K562 (cell line): ENCODE measurements around the gene RBM44. TPM values are rescaled to one million over a fixed set of nuclear protein-coding genes. Genes with fewer than 3 reads are reported as not detected.

ENCODE experiments used
- ATAC-seq: fragments of 200-7000 bp; cut with Tn5 transposase; 3 replicates; pipeline ENCODE4 v1.9.1; 2020; ENCODE audit warnings: moderate library complexity
- BruUV-seq: library from RNA; stranded (reverse); fragments of 400-500 nt; replicated peaks from 2 replicates; lab custom pipeline; 2021; lab: Mats Ljungman, UMichigan
- CTCF ChIA-PET: fragments of 300-600 bp; formaldehyde crosslinking; extraction: SDS; loops from one replicate; lab custom pipeline; 2021; ENCODE audit warnings: low intra/inter-chr PET ratio; lab: Yijun Ruan, JAX
- POLR2A ChIA-PET: fragments of 300-600, 350-650 bp; sonication (Branson Sonifier 250); formaldehyde crosslinking; extraction: SDS; loops from one replicate; lab custom pipeline; 2021; ENCODE audit warnings: antibody characterized with exemption, inconsistent platforms; lab: Yijun Ruan, JAX
- DNase-seq, 4 experiments: peaks; one replicate each; pipeline versions ENCODE4 v3.0.0 to v3.0.0-alpha.2; 2011 to 2018; ENCODE audit warnings: low spot score in 3 of 4, mixed read lengths in 3 of 4; ENCODE audit errors: extremely low read depth in 1 of 4
- FAIRE-seq: peaks from 2 replicates; lab custom pipeline; 2011; peaks lifted over from hg19 to GRCh38; lab: Jason Lieb, UNC
- H2AFZ ChIP-seq: 2 replicates; pipeline ENCODE4 v1.6.0; 2011; ENCODE audit warnings: low read depth, low read length, control low read depth, inconsistent platforms
- H3K27ac ChIP-seq: fragments of 200-600 bp; 3 replicates; pipeline ENCODE4 v1.8.0; 2011; ENCODE audit warnings: low read depth, mild to moderate bottlenecking, control low read depth, inconsistent platforms, low read length, moderate library complexity, mixed read lengths; ENCODE audit errors: extremely low read depth
- H3K27me3 ChIP-seq, 2 experiments: fragments of 300-600 bp in 1 of 2; 2 replicates in 1 of 2; 3 replicates in 1 of 2; pipeline versions ENCODE4 v1.6.0 to v1.8.0; 2011; ENCODE audit warnings: inconsistent platforms in 2 of 2, low read length in 2 of 2, mild to moderate bottlenecking in 1 of 2, mixed read lengths in 1 of 2, moderate library complexity in 1 of 2; ENCODE audit not compliant: control insufficient read depth in 2 of 2, insufficient read depth in 2 of 2
- H3K36me3 ChIP-seq: fragments of 300-600 bp; 3 replicates; pipeline ENCODE4 v1.8.0; 2011; ENCODE audit warnings: mild to moderate bottlenecking, low read length, inconsistent platforms; ENCODE audit not compliant: control insufficient read depth, insufficient read depth
- H3K4me1 ChIP-seq, 2 experiments: fragments of 200-600 bp in 1 of 2; replicated peaks in 1 of 2; 2 replicates in 1 of 2; 3 replicates in 1 of 2; pipeline versions ENCODE4 v1.5.1 to v1.8.0; 2011; ENCODE audit warnings: inconsistent platforms in 2 of 2, low read length in 2 of 2, mild to moderate bottlenecking in 1 of 2, mixed read lengths in 1 of 2, moderate library complexity in 1 of 2; ENCODE audit not compliant: control insufficient read depth in 2 of 2, insufficient read depth in 2 of 2
- H3K4me2 ChIP-seq: 2 replicates; pipeline ENCODE4 v1.6.1; 2011; ENCODE audit warnings: low read length, control low read depth, inconsistent platforms, mixed read lengths; ENCODE audit not compliant: insufficient read depth
- H3K4me3 ChIP-seq: fragments of 200-600 bp; sonication (generic), shearing (Covaris generic); 2 replicates; pipeline ENCODE4 v1.5.1; 2016; ENCODE audit warnings: control low read depth, inconsistent platforms
- H3K79me2 ChIP-seq: fragments of 200-600 bp; 3 replicates; pipeline ENCODE4 v1.8.0; 2011; ENCODE audit warnings: low read length, inconsistent platforms; ENCODE audit not compliant: control insufficient read depth, insufficient read depth
- H3K9ac ChIP-seq, 2 experiments: 2 replicates each; pipeline versions ENCODE4 v1.6.0 to v1.6.1; 2011; ENCODE audit warnings: low read depth in 2 of 2, low read length in 2 of 2, control low read depth in 1 of 2, inconsistent platforms in 1 of 2, mild to moderate bottlenecking in 1 of 2, mixed read lengths in 1 of 2; ENCODE audit not compliant: insufficient read depth in 1 of 2
- H3K9me1 ChIP-seq: one replicate; pipeline ENCODE4 v1.6.0; 2011; ENCODE audit warnings: inconsistent platforms, mild to moderate bottlenecking, low read length, moderate library complexity; ENCODE audit not compliant: control insufficient read depth, insufficient read depth
- H3K9me3 ChIP-seq: replicated peaks from 2 replicates; pipeline ENCODE4 v1.5.1; 2011; ENCODE audit warnings: low read depth, low read length, inconsistent platforms; ENCODE audit not compliant: control insufficient read depth, insufficient read depth
- H4K20me1 ChIP-seq: replicated peaks from 2 replicates; pipeline ENCODE4 v1.6.1; 2011; ENCODE audit warnings: low read length, inconsistent platforms, mixed read lengths; ENCODE audit not compliant: control insufficient read depth, insufficient read depth
- ATF2 ChIP-seq: sonication (generic); formaldehyde crosslinking; IDR thresholded peaks from 2 replicates; pipeline ENCODE4 v1.8.1; 2022; ENCODE audit warnings: missing genetic modification reagents
- MAFG ChIP-seq: fragments of 450-650 bp; conservative IDR thresholded peaks from 2 replicates; pipeline ENCODE4 v1.6.1; 2016; ENCODE audit warnings: missing genetic modification characterization, missing compliant biosample characterization
- MTA3 ChIP-seq: fragments of 450-650 bp; formaldehyde crosslinking; IDR thresholded peaks from 2 replicates; pipeline ENCODE4 v1.6.1; 2017; ENCODE audit warnings: mild to moderate bottlenecking, borderline replicate concordance
- NFIC ChIP-seq: fragments of 450-650 bp; IDR thresholded peaks from 2 replicates; pipeline ENCODE4 v1.6.1; 2017; ENCODE audit warnings: mild to moderate bottlenecking, inconsistent platforms
- NR3C1 ChIP-seq: sonication (generic); formaldehyde crosslinking; IDR thresholded peaks from 2 replicates; pipeline ENCODE4 v1.8.1; 2022; ENCODE audit warnings: missing genetic modification reagents
- PRDM10 ChIP-seq: fragments of 450-650 bp; IDR thresholded peaks from 2 replicates; pipeline ENCODE4 v1.6.1; 2018; ENCODE audit not compliant: partially characterized antibody
- RBM22 ChIP-seq: fragments of 200-400 bp; formaldehyde crosslinking; IDR thresholded peaks from 2 replicates; pipeline ENCODE4 v1.6.1; 2018; ENCODE audit warnings: low read length, low read depth; ENCODE audit not compliant: poor library complexity, severe bottlenecking
- ZNF24 ChIP-seq: fragments of 450-650 bp; IDR thresholded peaks from 2 replicates; pipeline ENCODE4 v1.6.1; 2016
- WGBS: fragments of 100-300 bp; shearing (Covaris generic); methylation state at CpG from one replicate; pipeline ENCODE4 v1.1.6; 2016; ENCODE audit warnings: low coverage, mixed read lengths; ENCODE audit not compliant: insufficient coverage; ENCODE audit errors: missing lambda C conversion rate; 5-methylcytosine and 5-hydroxymethylcytosine counted together
- in situ Hi-C: fragments of 300-500 bp; cut with MboI; formaldehyde crosslinking; loops from 4 replicates; pipeline ENCODE4 v1.15.0; 2018; ENCODE audit warnings: inconsistent platforms, mixed read lengths
- intact Hi-C: fragments of 100-400 bp; cut with micrococcal nuclease; formaldehyde crosslinking; loops from 2 replicates; pipeline ENCODE4 v1.14.2; 2022
- polyA plus RNA-seq, 8 experiments: library from polyadenylated mRNA; depleted of rRNA in 4 of 8; stranded (reverse) in 5 of 8; unstranded in 3 of 8; fragments of >200 nt; fragmentation: Nextera tagmentation in 2 of 8; fragmentation: Illumina TruSeq in 1 of 8; extraction: Ambion mirVana in 2 of 8; extraction: Trizol in 1 of 8; gene quantifications; 2 replicates each; pipeline versions ENCODE4 v1.2.1 to v1.2.3, GENCODE V29; 2011 to 2014; ENCODE audit warnings: inconsistent platforms in 1 of 8, missing spikeins in 1 of 8
- total RNA-seq, 7 experiments: library from RNA; depleted of rRNA in 6 of 7; stranded (reverse); fragments of >200 nt in 6 of 7; fragmentation: Illumina TruSeq in 2 of 7; extraction: Trizol in 2 of 7; gene quantifications; 2 replicates each; pipeline versions ENCODE4 v1.2.1 to v1.2.3, GENCODE V29; 2011 to 2021; ENCODE audit warnings: low replicate concordance in 1 of 7
- TF ChIP-seq, protein P1 (sequence below): sonication (generic); formaldehyde crosslinking; IDR thresholded peaks from 2 replicates; pipeline ENCODE4 v1.8.0; 2022; ENCODE audit warnings: missing genetic modification reagents, mild to moderate bottlenecking, moderate library complexity, borderline replicate concordance

RBM44 gene
- total and polyA plus RNA-seq, 9 of the 15 experiments (the other 6 are each of a cell fraction or from before 2014, with no cell fraction given), result 0.04 to 0.25 (median 0.13) TPM

- TF ChIP-seq PRDM10 (no peak), NFIC (no peak), NR3C1 (no peak), ATF2 (CRISPR knock-in tag) (no peak), MTA3 (no peak), RBM22 (no peak), MAFG (tag) (no peak), ZNF24 (no peak)
- TF ChIP-seq, protein P1, sequence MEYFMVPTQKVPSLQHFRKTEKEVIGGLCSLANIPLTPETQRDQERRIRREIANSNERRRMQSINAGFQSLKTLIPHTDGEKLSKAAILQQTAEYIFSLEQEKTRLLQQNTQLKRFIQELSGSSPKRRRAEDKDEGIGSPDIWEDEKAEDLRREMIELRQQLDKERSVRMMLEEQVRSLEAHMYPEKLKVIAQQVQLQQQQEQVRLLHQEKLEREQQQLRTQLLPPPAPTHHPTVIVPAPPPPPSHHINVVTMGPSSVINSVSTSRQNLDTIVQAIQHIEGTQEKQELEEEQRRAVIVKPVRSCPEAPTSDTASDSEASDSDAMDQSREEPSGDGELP (CRISPR knock-in tag), result no peak
- TF ChIP-seq, all 486 proteins: peak for 0
- Histone ChIP-seq H3K4me1 (no peaks in the 10 kb centered on the region), H3K9me1 (no peaks in the 10 kb centered on the region), H3K27me3 (no peaks in the 10 kb centered on the region; a peak in 1 of 5 replicates), H3K27ac (no peak overlapping the region), H3K36me3 (no peaks in the 10 kb centered on the region), H3K9me3 (no peaks in the 10 kb centered on the region), H4K20me1 (no peaks in the 10 kb centered on the region), H3K9ac (no peak overlapping the region), H3K79me2 (no peaks in the 10 kb centered on the region), H3K4me2 (no peak overlapping the region), H3K4me3 (no peak overlapping the region), H2AFZ (no peak overlapping the region)
- intact Hi-C loops, result no loop called here
- no TSS peak for BruUV-seq
- CTCF ChIA-PET, result no interaction called here
- FAIRE-seq (no peak), DNase-seq (no peak), ATAC-seq (no peak)
- WGBS, result 0% methylated on average over 2 of the region's 2 CpGs
- POLR2A ChIA-PET, result no interaction called here
- in situ Hi-C loops, result no loop called here
Observed at GRCh38 chr2:237820421-237820820, 21.8 kb downstream of the RBM44 start.
